Calu3 (cell line): ENCODE results near the gene MAP4K5. TPM values are rescaled to one million over a fixed set of nuclear protein-coding genes. Genes with fewer than 3 reads are reported as not detected.

Experiments
- BruUV-seq: library from RNA; stranded (reverse); fragments of 400-500 nt; replicated peaks from 2 replicates; lab custom pipeline; 2021; lab: Mats Ljungman, UMichigan
- CTCF ChIA-PET: fragments of 300-600 bp; sonication (Branson Sonifier 250); formaldehyde crosslinking; loops from one replicate; lab custom pipeline; 2022; ENCODE audit warnings: antibody characterized with exemption; lab: Charles Lee
- DNase-seq: peaks from one replicate; pipeline ENCODE4 v3.0.0; 2022
- H3K27ac Mint-ChIP-seq: one replicate; pipeline ENCODE4 v1.8.0; 2022; ENCODE audit warnings: mixed read lengths; ENCODE audit not compliant: unreplicated experiment
- H3K27me3 Mint-ChIP-seq: one replicate; pipeline ENCODE4 v1.8.0; 2022; ENCODE audit warnings: mixed read lengths; ENCODE audit not compliant: unreplicated experiment
- H3K36me3 Mint-ChIP-seq: one replicate; pipeline ENCODE4 v1.8.0; 2022; ENCODE audit warnings: mild to moderate bottlenecking, moderate library complexity, mixed read lengths; ENCODE audit not compliant: insufficient read depth, unreplicated experiment
- H3K4me1 Mint-ChIP-seq: one replicate; pipeline ENCODE4 v1.8.0; 2022; ENCODE audit warnings: mild to moderate bottlenecking, low read depth, mixed read lengths; ENCODE audit not compliant: unreplicated experiment
- H3K4me3 Mint-ChIP-seq: one replicate; pipeline ENCODE4 v1.8.0; 2022; ENCODE audit warnings: mild to moderate bottlenecking, low read depth, moderate library complexity, mixed read lengths; ENCODE audit not compliant: unreplicated experiment
- H3K9me3 Mint-ChIP-seq: one replicate; pipeline ENCODE4 v1.8.0; 2022; ENCODE audit warnings: low read depth, mixed read lengths; ENCODE audit not compliant: unreplicated experiment
- CTCF ChIP-seq: fragments of 200-600 bp; IDR thresholded peaks from one replicate; pipeline ENCODE4 v1.8.0; 2022; ENCODE audit warnings: antibody characterized with exemption; ENCODE audit not compliant: unreplicated experiment
- intact Hi-C: fragments of 100-400 bp; cut with micrococcal nuclease; formaldehyde crosslinking; loops from one replicate; pipeline ENCODE4 v1.10.0; 2022; ENCODE audit not compliant: unreplicated experiment
- total RNA-seq: library from RNA; stranded (reverse); gene quantifications from 2 replicates; pipeline ENCODE4 v1.2.3, GENCODE V29; 2022

MAP4K5 gene
- total RNA-seq, 1 experiment from 2014 or later = 67.4 TPM

GRCh38 chr14:50451854-50452253, 80.5 kb downstream of the MAP4K5 start:
- H3K9me3 Mint-ChIP-seq = peaks cover 5% of the 10 kb centered on the region
- CTCF ChIA-PET = interaction anchor here (0.7 kb wide), 1 partner anchor 59 kb away, joined by 3 read pairs; no protein-coding TSS in a partner anchor
- no peak overlapping the region for H3K4me3 Mint-ChIP-seq
- no peak for TF ChIP-seq CTCF
- no peak overlapping the region for H3K27ac Mint-ChIP-seq
- no TSS peak for BruUV-seq
- H3K36me3 Mint-ChIP-seq = peaks cover 27% of the 10 kb centered on the region
- intact Hi-C loops = no loop called here
- no peaks in the 10 kb centered on the region for H3K4me1 Mint-ChIP-seq
- DNase-seq = no peak
- H3K27me3 Mint-ChIP-seq = no peaks in the 10 kb centered on the region

GRCh38 chr14:50447461-50447860, 84.9 kb downstream of the MAP4K5 start:
- no peak for TF ChIP-seq CTCF
- intact Hi-C loops = loop anchor here (5.0 kb wide), 1 partner anchor 125 kb away; no protein-coding TSS in a partner anchor
- CTCF ChIA-PET = interaction anchor here (0.6 kb wide), 1 partner anchor 300 kb away, joined by 6 read pairs; no protein-coding TSS in a partner anchor
- H3K27ac Mint-ChIP-seq = no peak overlapping the region
- no TSS peak for BruUV-seq
- H3K4me3 Mint-ChIP-seq = no peak overlapping the region
- H3K36me3 Mint-ChIP-seq = peaks cover 20% of the 10 kb centered on the region
- H3K27me3 Mint-ChIP-seq = no peaks in the 10 kb centered on the region
- H3K4me1 Mint-ChIP-seq = no peaks in the 10 kb centered on the region
- H3K9me3 Mint-ChIP-seq = peaks cover 5% of the 10 kb centered on the region
- DNase-seq = no peak

GRCh38 chr14:50434528-50434927, 97.8 kb downstream of the MAP4K5 start:
- intact Hi-C loops = no loop called here
- Mint-ChIP-seq H3K4me3 (no peak overlapping the region), H3K4me1 (peaks cover 4% of the 10 kb centered on the region), H3K9me3 (peaks cover 2% of the 10 kb centered on the region), H3K27me3 (no peaks in the 10 kb centered on the region), H3K27ac (no peak overlapping the region), H3K36me3 (peaks cover 4% of the 10 kb centered on the region)
- TF ChIP-seq CTCF = no peak
- no TSS peak for BruUV-seq
- DNase-seq = no peak
- CTCF ChIA-PET = no interaction called here

- peaks cover 9% of the 10 kb centered on the region for H3K4me1 Mint-ChIP-seq
These were observed 100.2 kb downstream of the MAP4K5 start for GRCh38 chr14:50432131-50432530.

More at GRCh38 chr14:50432131-50432530, 100.2 kb downstream of the MAP4K5 start:
- no peak for TF ChIP-seq CTCF
- no peak overlapping the region for H3K27ac Mint-ChIP-seq
- no peaks in the 10 kb centered on the region for H3K9me3 Mint-ChIP-seq
- intact Hi-C loops = no loop called here
- CTCF ChIA-PET = no interaction called here
- no TSS peak for BruUV-seq
- no peaks in the 10 kb centered on the region for H3K27me3 Mint-ChIP-seq
- no peak overlapping the region for H3K4me3 Mint-ChIP-seq
- peaks cover 4% of the 10 kb centered on the region for H3K36me3 Mint-ChIP-seq
- DNase-seq = no peak
